Mucosa of descending colon (tissue), 3 donors: ENCODE data around the gene PKD2L1. TPM values are rescaled to one million over a fixed set of nuclear protein-coding genes. Genes with fewer than 3 reads are reported as not detected.

Experiments used
- ATAC-seq: fragments of 200-7000 bp; cut with Tn5 transposase; one replicate; pipeline ENCODE4 v1.9.1; 2020; ENCODE audit warnings: mild to moderate bottlenecking, moderate library complexity
- DNase-seq, 3 donors: peaks; one replicate each; pipeline ENCODE4 v3.0.0-alpha.2; 2020
- H3K36me3 ChIP-seq: fragments of 200-600 bp; one replicate; pipeline ENCODE4 v1.8.0; 2021; ENCODE audit warnings: low read depth, mild to moderate bottlenecking
- H3K4me1 ChIP-seq: fragments of 200-600 bp; one replicate; pipeline ENCODE4 v1.8.0; 2021; ENCODE audit warnings: low read depth, mild to moderate bottlenecking
- H3K4me3 ChIP-seq: fragments of 200-600 bp; one replicate; pipeline ENCODE4 v1.8.0; 2021; ENCODE audit warnings: mild to moderate bottlenecking
- H3K9me3 ChIP-seq: fragments of 200-600 bp; one replicate; pipeline ENCODE4 v1.8.0; 2021; ENCODE audit warnings: mild to moderate bottlenecking
- CTCF ChIP-seq: fragments of 200-600 bp; IDR thresholded peaks from one replicate; pipeline ENCODE4 v1.8.0; 2022; ENCODE audit warnings: antibody characterized with exemption, mild to moderate bottlenecking
- intact Hi-C, 2 donors: fragments of 100-400 bp; cut with DNase I in 1 of 2; cut with micrococcal nuclease in 1 of 2; formaldehyde crosslinking; loops; one replicate each; pipeline versions ENCODE4 v1.11.0 to v1.11.1; 2022; cut with DNase I, micrococcal nuclease
- total RNA-seq, 3 donors: library from RNA; stranded (reverse); fragmentation: NEBNext Ultra II Directional in 2 of 3; extraction: Animal tissue kit (Norgen Biotek cat#: 25700) in 2 of 3; gene quantifications; one replicate each; pipeline versions ENCODE4 v1.2.1 to v1.2.4, GENCODE V29; 2021 to 2023
- donor health status: DM: no; HTN: no; CAD: no; lungs with moderate emphysema.
- donor health status: DM: no; HTN: no; CAD: no.
- donor health status: DM: no; HTN: yes; CAD: no.

PKD2L1 gene
- total RNA-seq, 3 donors from 2014 or later, result 0.22 to 0.60 TPM; not detected in 1

- DNase-seq (no peak), ATAC-seq (no peak)
- no peak overlapping the region for H3K4me3 ChIP-seq
- no peaks in the 10 kb centered on the region for H3K9me3 ChIP-seq
- H3K36me3 ChIP-seq, result no peaks in the 10 kb centered on the region
- H3K4me1 ChIP-seq, result no peaks in the 10 kb centered on the region
- intact Hi-C loops, result no loop called here
- no peak for TF ChIP-seq CTCF
Observed at GRCh38 chr10:100333106-100333505, 3.1 kb upstream of the PKD2L1 start.

- intact Hi-C loops, result no loop called here
- ATAC-seq, result no peak
- TF ChIP-seq CTCF, result no peak
- Histone ChIP-seq H3K36me3 (no peaks in the 10 kb centered on the region), H3K4me1 (no peaks in the 10 kb centered on the region), H3K9me3 (no peaks in the 10 kb centered on the region), H3K4me3 (no peak overlapping the region)
- DNase-seq, result no peak
Observed at GRCh38 chr10:100328198-100328597, 1.8 kb downstream of the PKD2L1 start.

DNA sequence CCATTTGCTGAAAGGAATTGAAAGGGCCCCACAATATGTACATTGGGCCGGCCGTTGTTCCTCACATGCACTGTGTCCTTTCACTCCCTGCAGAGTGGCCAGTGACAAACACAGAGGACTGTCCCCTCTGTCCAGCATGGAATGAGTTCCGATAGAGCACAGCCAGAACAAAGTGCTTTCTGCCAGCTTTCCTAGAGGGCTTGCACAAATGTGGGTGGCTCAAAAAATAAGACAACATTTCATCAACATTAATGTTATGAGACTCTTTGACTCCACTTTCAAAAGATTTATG, 2.4 kb downstream of the PKD2L1 start:
- no peak for ATAC-seq

DNA sequence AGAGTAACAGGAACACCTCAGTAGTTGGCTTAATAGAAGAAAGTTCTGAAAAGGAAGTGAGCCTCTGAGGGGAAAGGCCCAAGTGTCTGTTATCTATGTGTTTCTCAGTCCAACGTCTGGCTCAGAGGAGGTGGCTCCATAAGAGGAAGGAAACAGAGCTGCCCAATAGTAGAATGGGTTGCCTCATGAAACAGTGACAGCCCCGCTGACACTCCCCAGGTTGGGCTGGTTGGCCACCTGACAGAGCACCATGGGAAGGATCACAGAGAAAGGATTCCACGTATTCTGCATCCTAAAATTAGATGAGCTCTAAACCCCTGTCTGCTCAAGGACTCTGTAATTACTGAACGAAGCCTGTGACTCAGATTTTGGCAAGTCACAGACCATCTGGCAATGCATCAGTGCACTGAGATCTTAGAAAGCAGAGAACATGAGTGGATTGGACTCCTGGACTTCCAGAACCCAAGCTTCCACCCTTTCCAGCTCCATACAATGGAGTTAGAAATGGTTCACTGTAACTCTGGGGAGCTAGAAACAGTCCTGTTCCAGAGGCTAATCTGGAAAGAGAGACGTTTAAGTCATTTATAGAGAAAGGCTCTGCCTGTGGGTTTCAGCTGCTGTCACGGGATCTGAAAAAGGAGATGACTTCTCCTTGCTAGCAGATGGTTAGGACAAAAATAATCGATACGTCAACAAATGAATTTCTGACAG, 2.9 kb downstream of the PKD2L1 start:
- H3K36me3 ChIP-seq, result no peaks in the 10 kb centered on the region
- H3K4me1 ChIP-seq, result no peaks in the 10 kb centered on the region
- H3K9me3 ChIP-seq, result no peaks in the 10 kb centered on the region
- intact Hi-C loops, result no loop called here
- ATAC-seq (peak; percentile 86), DNase-seq (no peak)
- no peak for TF ChIP-seq CTCF
- no peak overlapping the region for H3K4me3 ChIP-seq

More for the DNA sequence above, 2.4 kb downstream of the PKD2L1 start:
- H3K4me3 ChIP-seq, result no peak overlapping the region
- H3K4me1 ChIP-seq, result no peaks in the 10 kb centered on the region
- intact Hi-C loops, result no loop called here
- no peaks in the 10 kb centered on the region for H3K36me3 ChIP-seq
- DNase-seq, result no peak
- H3K9me3 ChIP-seq, result no peaks in the 10 kb centered on the region
- TF ChIP-seq CTCF, result no peak

GRCh38 chr10:100325158-100325557, 4.9 kb downstream of the PKD2L1 start:
- DNase-seq (no peak), ATAC-seq (no peak)
- intact Hi-C loops, result no loop called here
- no peak for TF ChIP-seq CTCF
- no peaks in the 10 kb centered on the region for H3K9me3 ChIP-seq
- no peak overlapping the region for H3K4me3 ChIP-seq
- no peaks in the 10 kb centered on the region for H3K4me1 ChIP-seq
- H3K36me3 ChIP-seq, result no peaks in the 10 kb centered on the region
